GM18517 (cell line): ENCODE measurements around the gene DMPK.
"Not testable (repeated sequence)": the region's sequence is repeated elsewhere in the genome, so short reads cannot be mapped to it uniquely, and the experiment has no call there.

Experiments used
- ATAC-seq: cut with Tn5 transposase; IDR thresholded peaks from one replicate; pipeline ENCODE4 v1.9.1; 2021; ENCODE audit warnings: mild to moderate bottlenecking, moderate library complexity; ENCODE audit not compliant: unreplicated experiment

The DMPK gene

GRCh38 chr19:45752639-45753038 lies 29.7 kb downstream of the DMPK start:
- no peak for ATAC-seq

GRCh38 chr19:45751483-45751882 lies 30.8 kb downstream of the DMPK start:
- not testable (repeated sequence) for ATAC-seq

- no peak for ATAC-seq
These were observed 34.8 kb downstream of the DMPK start for GRCh38 chr19:45747513-45747912.

GRCh38 chr19:45746866-45747265 lies 35.4 kb downstream of the DMPK start:
- ATAC-seq = no peak

- no peak for ATAC-seq
These were observed 36.7 kb downstream of the DMPK start for GRCh38 chr19:45745606-45746005.

- no peak for ATAC-seq
These were observed 39.3 kb downstream of the DMPK start for GRCh38 chr19:45742969-45743368.

GRCh38 chr19:45739498-45740439 lies 42.5 kb downstream of the DMPK start:
- no peak for ATAC-seq

GRCh38 chr19:45733160-45733810 lies 49.0 kb downstream of the DMPK start, which contains the start of gene MEIOSIN:
TSS of gene MEIOSIN (plus strand) at chr19:45733439. CDS start at chr19:45735377, 1,938 bp downstream.
- no peak for ATAC-seq

- peak; percentile 77 for ATAC-seq
These were observed 51.7 kb downstream of the DMPK start, which contains the start of gene FBXO46 for GRCh38 chr19:45730368-45731288. TSS of gene FBXO46 (minus strand) at chr19:45730896. CDS start at chr19:45713495, 17,401 bp downstream.

GRCh38 chr19:45729800-45730290 lies 52.4 kb downstream of the DMPK start:
- ATAC-seq = no peak

- not testable (repeated sequence) for ATAC-seq
These were observed 53.6 kb downstream of the DMPK start for GRCh38 chr19:45728683-45729082.

GRCh38 chr19:45720065-45720464 lies 62.2 kb downstream of the DMPK start:
- ATAC-seq = not testable (repeated sequence)
